Mucosa of stomach (tissue), 1 donor: ENCODE results near the gene FAM13C.
"Not testable (repeated sequence)": the region's sequence is repeated elsewhere in the genome, so short reads cannot be mapped to it uniquely, and the experiment has no call there.

Source experiments
- H3K27me3 ChIP-seq: one replicate; pipeline ENCODE4 v1.7.0; 2013; ENCODE audit warnings: mild to moderate bottlenecking, low read length; ENCODE audit not compliant: control insufficient read depth, insufficient read depth
- H3K36me3 ChIP-seq: one replicate; pipeline ENCODE4 v1.7.0; 2013; ENCODE audit warnings: low read length; ENCODE audit not compliant: control insufficient read depth, insufficient read depth
- H3K4me1 ChIP-seq: one replicate; pipeline ENCODE4 v1.7.0; 2013; ENCODE audit warnings: mild to moderate bottlenecking, low read length; ENCODE audit not compliant: control insufficient read depth, insufficient read depth
- H3K4me3 ChIP-seq: one replicate; pipeline ENCODE4 v1.7.0; 2013; ENCODE audit warnings: low read length
- H3K9ac ChIP-seq: one replicate; pipeline ENCODE4 v1.7.0; 2013; ENCODE audit warnings: mild to moderate bottlenecking, low read length, moderate library complexity
- H3K9me3 ChIP-seq: one replicate; pipeline ENCODE4 v1.7.0; 2013; ENCODE audit warnings: mild to moderate bottlenecking, low read length, moderate library complexity; ENCODE audit not compliant: control insufficient read depth
- donor health status: Pancreatic carcinoma.

Gene FAM13C

DNA sequence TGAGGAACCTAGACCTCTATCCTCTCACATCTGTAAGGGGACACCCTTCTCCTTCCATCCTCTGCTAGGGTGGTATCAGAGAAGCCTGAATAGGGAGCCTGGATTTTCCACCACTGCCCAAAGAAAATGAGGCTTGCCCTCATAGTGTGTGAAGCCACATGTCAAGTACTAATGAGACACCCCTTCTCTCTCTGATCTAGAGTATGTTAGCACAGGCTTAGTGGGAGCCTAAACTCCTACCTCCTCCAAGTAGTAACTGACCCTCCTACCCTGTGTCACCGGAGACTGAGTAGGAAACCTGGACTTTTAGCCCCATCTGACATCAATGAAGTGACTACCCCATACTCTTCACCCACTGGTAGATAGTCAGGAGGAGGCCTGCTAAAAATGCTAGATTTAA is 120.3 kb downstream of the FAM13C start:
- H3K27me3 ChIP-seq, result no peaks in the 10 kb centered on the region
- no peaks in the 10 kb centered on the region for H3K36me3 ChIP-seq
- no peaks in the 10 kb centered on the region for H3K4me1 ChIP-seq
- H3K4me3 ChIP-seq, result no peak overlapping the region
- H3K9me3 ChIP-seq, result no peaks in the 10 kb centered on the region
- no peak overlapping the region for H3K9ac ChIP-seq

GRCh38 chr10:59240582-59241183 is 121.7 kb downstream of the FAM13C start:
- Histone ChIP-seq H3K9me3 (no peaks in the 10 kb centered on the region), H3K36me3 (no peaks in the 10 kb centered on the region), H3K4me1 (no peaks in the 10 kb centered on the region), H3K4me3 (no peak overlapping the region), H3K9ac (no peak overlapping the region), H3K27me3 (no peaks in the 10 kb centered on the region)

DNA sequence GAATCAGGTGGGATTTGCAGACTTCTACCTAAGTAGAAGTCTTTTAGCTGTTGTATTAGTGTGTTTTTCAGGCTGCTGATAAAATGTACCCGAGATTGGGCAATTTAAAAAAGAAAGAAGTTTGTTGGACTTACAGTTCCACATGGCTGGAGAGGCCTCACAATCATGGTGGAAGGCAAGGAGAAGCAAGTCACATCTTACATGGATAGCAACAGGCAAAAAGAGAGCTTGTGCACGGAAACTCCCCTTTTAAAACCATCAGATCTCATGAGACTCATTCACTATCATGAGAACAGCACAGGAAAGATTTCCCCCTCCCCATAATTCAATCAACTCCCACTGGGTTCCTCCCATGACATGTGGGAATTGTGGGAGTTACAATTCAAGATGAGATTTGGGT is 123.2 kb downstream of the FAM13C start:
- H3K36me3 ChIP-seq, H3K9me3 ChIP-seq, H3K4me1 ChIP-seq, H3K4me3 ChIP-seq, H3K27me3 ChIP-seq, H3K9ac ChIP-seq: not testable (repeated sequence)

- Histone ChIP-seq H3K4me1 (no peaks in the 10 kb centered on the region), H3K27me3 (no peaks in the 10 kb centered on the region), H3K36me3 (no peaks in the 10 kb centered on the region), H3K4me3 (no peak overlapping the region), H3K9me3 (no peaks in the 10 kb centered on the region), H3K9ac (no peak overlapping the region)
Observed at GRCh38 chr10:59237775-59238174, 124.6 kb downstream of the FAM13C start.

DNA sequence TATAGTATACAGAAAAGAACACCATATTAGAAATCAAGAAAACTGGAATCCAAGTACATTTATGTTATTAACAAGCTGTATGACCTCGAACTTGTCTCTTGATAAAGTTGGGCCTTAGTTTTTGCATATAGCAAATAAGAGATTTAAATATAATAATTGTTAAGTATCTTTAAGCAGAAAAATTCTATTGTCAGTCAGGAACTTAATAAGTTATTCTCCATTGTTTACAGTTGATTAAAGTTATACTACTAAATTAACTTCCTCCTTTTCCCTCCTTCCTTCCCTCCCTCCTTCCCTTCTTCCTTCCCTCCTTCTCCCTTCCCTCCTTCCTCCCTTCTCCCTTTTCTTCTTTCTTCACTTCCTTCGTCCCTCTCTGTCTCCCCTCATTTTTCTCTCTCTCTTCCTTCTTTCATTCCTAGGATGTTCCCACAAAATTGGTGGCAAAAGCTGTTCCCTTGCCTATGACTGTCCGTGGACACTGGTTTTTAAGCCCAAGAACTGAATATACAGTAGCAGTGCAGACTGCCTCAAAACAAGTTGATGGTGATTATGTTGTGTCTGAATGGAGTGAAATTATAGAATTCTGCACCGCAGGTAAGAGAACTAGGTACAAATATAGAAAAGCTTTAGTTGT is 126.2 kb downstream of the FAM13C start:
- Histone ChIP-seq H3K36me3 (no peaks in the 10 kb centered on the region), H3K4me1 (no peaks in the 10 kb centered on the region), H3K9me3 (no peaks in the 10 kb centered on the region), H3K4me3 (no peak overlapping the region), H3K27me3 (no peaks in the 10 kb centered on the region), H3K9ac (no peak overlapping the region)

- Histone ChIP-seq H3K9ac (no peak overlapping the region), H3K36me3 (no peaks in the 10 kb centered on the region), H3K27me3 (no peaks in the 10 kb centered on the region)
Observed at GRCh38 chr10:59234816-59235429, 127.4 kb downstream of the FAM13C start.

GRCh38 chr10:59234194-59234593 is 128.2 kb downstream of the FAM13C start:
- Histone ChIP-seq H3K4me1 (no peaks in the 10 kb centered on the region), H3K27me3 (no peaks in the 10 kb centered on the region), H3K9me3 (no peaks in the 10 kb centered on the region), H3K36me3 (no peaks in the 10 kb centered on the region), H3K9ac (no peak overlapping the region), H3K4me3 (no peak overlapping the region)

More at GRCh38 chr10:59234816-59235429, 127.4 kb downstream of the FAM13C start:
- Histone ChIP-seq H3K4me3 (no peak overlapping the region), H3K9me3 (no peaks in the 10 kb centered on the region), H3K4me1 (no peaks in the 10 kb centered on the region)

GRCh38 chr10:59229441-59229840 is 132.9 kb downstream of the FAM13C start:
- Histone ChIP-seq H3K9me3 (no peaks in the 10 kb centered on the region), H3K9ac (no peak overlapping the region), H3K4me3 (no peak overlapping the region)

GRCh38 chr10:59227136-59227673 is 135.1 kb downstream of the FAM13C start:
- Histone ChIP-seq H3K36me3 (no peaks in the 10 kb centered on the region), H3K4me1 (no peaks in the 10 kb centered on the region), H3K4me3 (no peak overlapping the region), H3K9ac (no peak overlapping the region), H3K27me3 (no peaks in the 10 kb centered on the region), H3K9me3 (no peaks in the 10 kb centered on the region)

More at GRCh38 chr10:59229441-59229840, 132.9 kb downstream of the FAM13C start:
- no peaks in the 10 kb centered on the region for H3K27me3 ChIP-seq
- H3K36me3 ChIP-seq, result no peaks in the 10 kb centered on the region
- no peaks in the 10 kb centered on the region for H3K4me1 ChIP-seq

DNA sequence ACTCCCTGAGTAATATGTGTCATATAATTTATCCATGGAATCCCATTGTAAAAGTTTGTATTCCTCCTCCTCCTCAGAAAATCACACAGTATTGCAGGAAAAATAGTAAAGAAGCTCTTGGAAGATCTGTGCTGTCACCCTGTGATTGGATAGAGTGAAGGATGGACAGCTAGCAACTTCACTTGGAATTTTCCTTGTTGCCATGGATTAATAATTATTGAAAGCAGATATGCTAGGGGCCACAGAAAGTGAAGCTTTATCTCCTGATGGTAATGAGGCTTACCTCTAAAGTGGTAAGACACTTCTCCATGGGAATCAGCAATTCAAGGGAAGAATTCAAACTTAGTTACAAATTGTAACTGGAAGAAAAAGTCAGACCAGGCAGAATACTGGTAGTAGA is 137.1 kb downstream of the FAM13C start:
- Histone ChIP-seq H3K4me3 (no peak overlapping the region), H3K27me3 (no peaks in the 10 kb centered on the region), H3K36me3 (no peaks in the 10 kb centered on the region), H3K9ac (no peak overlapping the region), H3K9me3 (no peaks in the 10 kb centered on the region), H3K4me1 (no peaks in the 10 kb centered on the region)

- H3K36me3 ChIP-seq, result not testable (repeated sequence)
Observed at GRCh38 chr10:59223597-59223996, 138.8 kb downstream of the FAM13C start.

DNA sequence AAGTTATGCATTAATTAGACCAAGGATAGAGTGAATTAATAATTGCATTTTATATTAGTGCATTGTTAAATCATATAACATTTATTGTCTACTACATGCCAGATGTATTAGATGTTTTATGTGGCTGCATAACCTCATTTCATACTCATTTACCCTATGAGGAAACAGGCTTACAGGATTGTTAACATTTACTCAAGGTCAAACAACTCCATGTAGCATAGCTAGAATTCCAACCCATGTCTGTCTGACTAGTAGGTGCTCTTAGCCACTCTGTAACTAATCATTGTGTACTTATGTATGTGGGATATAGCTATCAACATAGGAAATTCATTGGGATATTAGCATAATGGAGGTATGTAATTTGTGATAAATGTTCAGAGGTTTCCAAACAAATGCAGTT is 139.6 kb downstream of the FAM13C start:
- no peak overlapping the region for H3K9ac ChIP-seq
- H3K27me3 ChIP-seq, result no peaks in the 10 kb centered on the region
- no peak overlapping the region for H3K4me3 ChIP-seq
- H3K36me3 ChIP-seq, result no peaks in the 10 kb centered on the region
- H3K4me1 ChIP-seq, result no peaks in the 10 kb centered on the region
- H3K9me3 ChIP-seq, result no peaks in the 10 kb centered on the region

More at GRCh38 chr10:59223597-59223996, 138.8 kb downstream of the FAM13C start:
- H3K27me3 ChIP-seq, H3K9ac ChIP-seq, H3K4me3 ChIP-seq, H3K9me3 ChIP-seq, H3K4me1 ChIP-seq: not testable (repeated sequence)
